Neuronal stem cell (in vitro differentiated cells): Measurements from ENCODE around the gene TMEM39B.
"Not testable (repeated sequence)": the region's sequence is repeated elsewhere in the genome, so short reads cannot be mapped to it uniquely, and the experiment has no call there.

Source experiments
- DNase-seq: peaks from one replicate; pipeline ENCODE4 v3.0.0-alpha.2; 2013; ENCODE audit warnings: low spot score
- H2AFZ ChIP-seq: one replicate; pipeline ENCODE4 v1.6.1; 2013; ENCODE audit warnings: mild to moderate bottlenecking, low read length, inconsistent platforms
- H2AK5ac ChIP-seq: 2 replicates; pipeline ENCODE4 v1.6.1; 2013; ENCODE audit warnings: low read depth, mild to moderate bottlenecking, inconsistent platforms, low read length, moderate library complexity, mixed read lengths
- H2BK120ac ChIP-seq: 2 replicates; pipeline ENCODE4 v1.6.1; 2013; ENCODE audit warnings: low read depth, mild to moderate bottlenecking, inconsistent platforms, low read length, moderate library complexity, mixed read lengths
- H2BK12ac ChIP-seq: one replicate; pipeline ENCODE4 v1.6.1; 2013; ENCODE audit warnings: low read length, inconsistent platforms
- H2BK15ac ChIP-seq: 2 replicates; pipeline ENCODE4 v1.6.1; 2013; ENCODE audit warnings: mild to moderate bottlenecking, low read length, inconsistent platforms, mixed read lengths
- H2BK5ac ChIP-seq: one replicate; pipeline ENCODE4 v1.6.1; 2013; ENCODE audit warnings: inconsistent platforms, mild to moderate bottlenecking, low read length, moderate library complexity
- H3K14ac ChIP-seq: one replicate; pipeline ENCODE4 v1.6.1; 2013; ENCODE audit warnings: low read length, inconsistent platforms
- H3K18ac ChIP-seq: 2 replicates; pipeline ENCODE4 v1.6.1; 2013; ENCODE audit warnings: low read length, inconsistent platforms
- H3K23ac ChIP-seq: 2 replicates; pipeline ENCODE4 v1.6.1; 2013; ENCODE audit warnings: low read depth, mild to moderate bottlenecking, mixed read lengths, low read length, inconsistent platforms; ENCODE audit not compliant: poor library complexity
- H3K27ac ChIP-seq: replicated peaks from 3 replicates; pipeline ENCODE4 v1.5.1; 2013; ENCODE audit warnings: low read length, inconsistent platforms
- H3K27me3 ChIP-seq, 3 experiments: 2 replicates each; pipeline ENCODE4 v1.6.1; 2013; ENCODE audit warnings: low read length in 3 of 3, mild to moderate bottlenecking in 2 of 3, inconsistent platforms in 1 of 3, low read depth in 1 of 3, mixed read lengths in 1 of 3, moderate library complexity in 1 of 3; ENCODE audit not compliant: control insufficient read depth in 3 of 3, insufficient read depth in 3 of 3
- H3K36me3 ChIP-seq, 2 donors: replicated peaks in 1 of 2; 2 replicates each; pipeline ENCODE4 v1.6.1; 2013; ENCODE audit warnings: low read length in 2 of 2; ENCODE audit not compliant: control insufficient read depth in 2 of 2, insufficient read depth in 2 of 2
- H3K4ac ChIP-seq: 2 replicates; pipeline ENCODE4 v1.6.1; 2013; ENCODE audit warnings: inconsistent platforms, mild to moderate bottlenecking, low read length, moderate library complexity
- H3K4me1 ChIP-seq, 2 donors: 1 replicate in 1 of 2; 2 replicates in 1 of 2; pipeline ENCODE4 v1.6.1; 2013; ENCODE audit warnings: low read length in 2 of 2, low read depth in 1 of 2; ENCODE audit not compliant: control insufficient read depth in 2 of 2, insufficient read depth in 1 of 2
- H3K4me2 ChIP-seq: one replicate; pipeline ENCODE4 v1.6.1; 2013; ENCODE audit warnings: mild to moderate bottlenecking, low read length, inconsistent platforms; ENCODE audit not compliant: insufficient read depth, poor library complexity, severe bottlenecking
- H3K4me3 ChIP-seq, 2 donors: 2 replicates each; pipeline ENCODE4 v1.5.1; 2013; ENCODE audit warnings: low read length in 2 of 2, mild to moderate bottlenecking in 2 of 2, inconsistent platforms in 1 of 2, moderate library complexity in 1 of 2
- H3K79me1 ChIP-seq: one replicate; pipeline ENCODE4 v1.6.1; 2013; ENCODE audit warnings: low read depth, mild to moderate bottlenecking, inconsistent platforms, low read length, moderate library complexity
- H3K9ac ChIP-seq: one replicate; pipeline ENCODE4 v1.6.1; 2013; ENCODE audit warnings: mild to moderate bottlenecking, low read depth, low read length, inconsistent platforms; ENCODE audit not compliant: poor library complexity
- H3K9me3 ChIP-seq, 2 donors: replicated peaks in 1 of 2; 2 replicates each; pipeline versions ENCODE3 to v1.6.1; 2013; ENCODE audit warnings: low read length in 2 of 2, mild to moderate bottlenecking in 2 of 2, inconsistent platforms in 1 of 2, low read depth in 1 of 2, mixed read lengths in 1 of 2, moderate library complexity in 1 of 2; ENCODE audit not compliant: control insufficient read depth in 2 of 2, insufficient read depth in 1 of 2
- H4K8ac ChIP-seq: one replicate; pipeline ENCODE4 v1.6.1; 2013; ENCODE audit warnings: low read depth, mild to moderate bottlenecking, inconsistent platforms, low read length, moderate library complexity
- H4K91ac ChIP-seq: one replicate; pipeline ENCODE4 v1.6.1; 2013; ENCODE audit warnings: low read length, low read depth, mild to moderate bottlenecking, inconsistent platforms; ENCODE audit not compliant: poor library complexity
- WGBS, 2 donors: extraction: QIAGEN DNeasy Blood & Tissue Kit; methylation state at CpG; one replicate each; pipeline ENCODE4 v1.1.7; 2013; ENCODE audit warnings: missing lambda C conversion rate in 2 of 2, mixed read lengths in 1 of 2; ENCODE audit not compliant: insufficient read length in 2 of 2, insufficient replicate concordance in 1 of 2; ENCODE audit errors: extremely low coverage in 2 of 2; 5-methylcytosine and 5-hydroxymethylcytosine counted together

Gene TMEM39B

DNA sequence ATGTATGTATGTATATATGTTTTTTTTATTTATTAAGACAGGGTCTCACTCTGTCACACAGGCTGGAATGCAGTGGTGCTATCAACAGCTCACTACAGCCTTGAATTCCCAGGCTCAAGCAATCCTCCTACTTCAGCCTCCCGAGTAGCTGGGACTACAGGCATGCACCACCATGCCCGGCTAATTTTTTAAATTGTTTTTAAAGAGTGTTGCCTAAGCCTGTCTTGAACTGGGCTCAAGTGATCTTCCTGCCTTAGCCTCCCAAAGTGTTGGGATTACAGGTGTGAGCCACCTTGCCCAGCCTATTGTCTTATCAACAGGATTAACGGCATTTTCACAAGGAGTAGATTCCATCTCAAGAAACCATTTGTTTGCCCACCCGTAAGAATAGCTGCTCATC is 40.7 kb downstream of the TMEM39B start:
- WGBS, 2 donors, result no CpG with 5 or more reads among the region's 4 CpGs
- not testable (repeated sequence) for H3K23ac ChIP-seq, H3K27ac ChIP-seq, H2BK5ac ChIP-seq, H3K14ac ChIP-seq, H2AK5ac ChIP-seq, H2BK120ac ChIP-seq, H2BK12ac ChIP-seq, DNase-seq, H3K27me3 ChIP-seq, H2AFZ ChIP-seq, H3K4me2 ChIP-seq, H4K91ac ChIP-seq, H3K9me3 ChIP-seq, H3K4me1 ChIP-seq, H3K18ac ChIP-seq, H4K8ac ChIP-seq, H3K9ac ChIP-seq, H3K79me1 ChIP-seq, H2BK15ac ChIP-seq, H3K4me3 ChIP-seq, H3K4ac ChIP-seq
- H3K36me3 ChIP-seq, result peaks cover 0 to 25% of the 10 kb centered on the region in 2 donors

DNA sequence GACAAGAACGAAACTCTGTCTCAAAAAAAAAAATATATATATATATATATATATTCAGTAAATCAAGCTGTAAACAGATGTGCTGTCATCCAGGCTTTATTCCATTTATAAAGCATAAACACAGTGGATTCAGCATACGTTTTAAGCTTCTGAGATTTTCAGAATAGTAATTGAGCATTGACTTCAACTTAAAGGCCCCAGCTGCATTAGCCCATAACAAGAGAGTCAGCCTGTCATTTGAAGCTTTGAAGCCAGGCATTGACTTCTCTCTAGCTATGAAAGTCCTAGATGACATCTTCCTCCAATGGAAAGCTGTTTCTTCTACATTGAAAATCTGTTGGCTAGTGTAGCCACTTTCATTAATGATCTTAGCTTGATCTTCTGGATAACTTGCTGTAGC is 41.7 kb downstream of the TMEM39B start:
- Histone ChIP-seq H2BK15ac (no peak overlapping the region), H3K4me3 (no peak overlapping the region), H3K36me3 (peaks cover 0 to 25% of the 10 kb centered on the region in 2 donors), H2BK12ac (no peak overlapping the region), H3K27ac (no peak overlapping the region), H2AK5ac (no peak overlapping the region), H4K91ac (no peak overlapping the region), H3K18ac (no peak overlapping the region), H2AFZ (no peak overlapping the region), H3K9me3 (no peaks in the 10 kb centered on the region), H3K79me1 (peaks cover 5% of the 10 kb centered on the region), H3K23ac (no peak overlapping the region), H4K8ac (no peak overlapping the region), H3K9ac (no peak overlapping the region), H2BK120ac (no peak overlapping the region), H3K4me1 (no peaks in the 10 kb centered on the region), H3K4ac (no peak overlapping the region), H2BK5ac (no peak overlapping the region), H3K14ac (no peak overlapping the region), H3K4me2 (no peak overlapping the region), H3K27me3 (no peaks in the 10 kb centered on the region)
- DNase-seq, result no peak
- no CpG with 5 or more reads among the region's 2 CpGs for WGBS, 2 donors

- Histone ChIP-seq H4K91ac (no peak overlapping the region), H2AFZ (no peak overlapping the region), H3K27ac (no peak overlapping the region), H2BK15ac (no peak overlapping the region), H3K4me1 (no peaks in the 10 kb centered on the region), H3K18ac (no peak overlapping the region), H3K4ac (no peak overlapping the region), H3K14ac (no peak overlapping the region), H2BK5ac (no peak overlapping the region), H3K36me3 (peaks cover 0 to 21% of the 10 kb centered on the region in 2 donors), H3K23ac (no peak overlapping the region), H4K8ac (no peak overlapping the region), H2BK12ac (no peak overlapping the region), H3K4me2 (no peak overlapping the region), H3K4me3 (no peak overlapping the region), H2BK120ac (no peak overlapping the region), H3K9me3 (no peaks in the 10 kb centered on the region), H3K27me3 (no peaks in the 10 kb centered on the region), H3K79me1 (peaks cover 5% of the 10 kb centered on the region), H3K9ac (no peak overlapping the region), H2AK5ac (no peak overlapping the region)
- DNase-seq, result no peak
- WGBS, 2 donors, result no CpG with 5 or more reads among the region's 5 CpGs
These were observed 42.8 kb downstream of the TMEM39B start for GRCh38 chr1:32115496-32115895.

DNA sequence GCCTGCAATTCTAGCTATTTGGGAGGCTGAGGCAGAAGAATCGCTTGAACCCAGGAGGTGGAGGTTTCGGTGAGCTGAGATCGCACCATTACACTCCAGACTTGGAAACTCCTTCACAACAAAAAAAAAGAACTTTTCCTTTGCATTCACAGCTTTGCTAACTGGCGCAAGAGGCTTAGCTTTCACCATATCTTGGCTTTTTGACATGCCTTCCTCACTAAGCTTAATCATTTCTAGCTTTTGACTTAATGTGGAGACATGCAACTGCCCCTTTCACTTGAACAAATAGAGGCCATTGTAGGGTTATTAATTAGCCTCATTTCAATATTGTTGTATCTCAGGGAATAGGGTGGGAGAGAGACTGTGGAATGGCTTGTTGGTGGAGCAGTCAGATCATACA is 43.8 kb downstream of the TMEM39B start:
- H3K27ac ChIP-seq, result no peak overlapping the region
- H3K23ac ChIP-seq, result no peak overlapping the region
- no CpG with 5 or more reads among the region's 4 CpGs for WGBS, 2 donors

More for the DNA sequence above, 43.8 kb downstream of the TMEM39B start:
- Histone ChIP-seq H3K9ac (no peak overlapping the region), H2AK5ac (no peak overlapping the region), H3K14ac (no peak overlapping the region), H3K4me3 (no peak overlapping the region), H3K36me3 (peaks cover 0 to 15% of the 10 kb centered on the region in 2 donors), H3K4me2 (no peak overlapping the region), H2BK120ac (no peak overlapping the region), H4K91ac (no peak overlapping the region), H3K9me3 (no peaks in the 10 kb centered on the region), H2BK15ac (no peak overlapping the region), H3K18ac (no peak overlapping the region), H4K8ac (no peak overlapping the region), H3K27me3 (no peaks in the 10 kb centered on the region), H3K79me1 (peaks cover 11% of the 10 kb centered on the region), H2BK12ac (no peak overlapping the region), H2AFZ (no peak overlapping the region), H2BK5ac (no peak overlapping the region), H3K4me1 (no peaks in the 10 kb centered on the region), H3K4ac (no peak overlapping the region)
- DNase-seq, result no peak
